Esophagus squamous epithelium (tissue), 5 donors: ENCODE data around the gene RBFOX1. TPM values are rescaled to one million over a fixed set of nuclear protein-coding genes. Genes with fewer than 3 reads are reported as not detected.

Source experiments
- DNase-seq: peaks from one replicate; lab custom pipeline; 2025; lab: John Stamatoyannopoulos, UW
- H3K27ac ChIP-seq, 4 donors: fragments of 200-600 bp; sonication (generic); one replicate each; pipeline ENCODE4 v1.5.1; 2016 to 2019; ENCODE audit warnings: mild to moderate bottlenecking in 1 of 4
- H3K27me3 ChIP-seq, 4 donors: fragments of 200-600 bp; sonication (generic); 1 replicate in 3 of 4; 2 replicates in 1 of 4; pipeline versions ENCODE4 v1.5.1 to v1.6.0; 2017 to 2021; ENCODE audit warnings: antibody characterized with exemption in 1 of 4
- H3K36me3 ChIP-seq, 3 donors: fragments of 200-600 bp; sonication (generic); one replicate each; pipeline ENCODE4 v1.5.1; 2016 to 2019
- H3K4me1 ChIP-seq, 3 donors: fragments of 200-600 bp; sonication (generic); one replicate each; pipeline ENCODE4 v1.5.1; 2017 to 2019
- H3K4me3 ChIP-seq, 4 donors: fragments of 200-600 bp; sonication (generic); 1 replicate in 3 of 4; 2 replicates in 1 of 4; pipeline ENCODE4 v1.5.1; 2016 to 2019; ENCODE audit warnings: mild to moderate bottlenecking in 2 of 4, moderate library complexity in 1 of 4
- H3K9me3 ChIP-seq, 3 donors: fragments of 200-600 bp; sonication (generic); one replicate each; pipeline ENCODE4 v1.5.1; 2016 to 2019
- POLR2A ChIP-seq, 4 donors: fragments of 450-650 bp; IDR thresholded peaks; one replicate each; pipeline ENCODE4 v1.6.1; 2017; ENCODE audit warnings: antibody characterized with exemption in 4 of 4, mild to moderate bottlenecking in 4 of 4, moderate library complexity in 3 of 4
- WGBS, 2 donors: methylation state at CpG; one replicate each; pipeline ENCODE4 v1.1.5; 2018; 5-methylcytosine and 5-hydroxymethylcytosine counted together
- intact Hi-C: fragments of 100-400 bp; cut with DNase I; formaldehyde crosslinking; loops from one replicate; pipeline ENCODE4 v1.15.0; 2022
- total RNA-seq, 4 donors: library from RNA; depleted of rRNA; stranded (reverse); fragments of >200 nt; gene quantifications; one replicate each; pipeline ENCODE4 v1.1.0, GENCODE V29; 2016
- TF ChIP-seq, protein P1 (sequence below), 6 experiments: fragments of 450-650 bp in 4 of 6; fragments of 200-600 bp in 2 of 6; sonication (generic) in 2 of 6; IDR thresholded peaks; one replicate each; pipeline ENCODE4 v1.5.1; 2016 to 2019; ENCODE audit warnings: antibody characterized with exemption in 6 of 6, mild to moderate bottlenecking in 4 of 6, moderate library complexity in 4 of 6
- donor health status: DM: yes; HTN: yes; CAD: no.

Gene RBFOX1
- total RNA-seq, 4 donors from 2014 or later, result not detected

DNA sequence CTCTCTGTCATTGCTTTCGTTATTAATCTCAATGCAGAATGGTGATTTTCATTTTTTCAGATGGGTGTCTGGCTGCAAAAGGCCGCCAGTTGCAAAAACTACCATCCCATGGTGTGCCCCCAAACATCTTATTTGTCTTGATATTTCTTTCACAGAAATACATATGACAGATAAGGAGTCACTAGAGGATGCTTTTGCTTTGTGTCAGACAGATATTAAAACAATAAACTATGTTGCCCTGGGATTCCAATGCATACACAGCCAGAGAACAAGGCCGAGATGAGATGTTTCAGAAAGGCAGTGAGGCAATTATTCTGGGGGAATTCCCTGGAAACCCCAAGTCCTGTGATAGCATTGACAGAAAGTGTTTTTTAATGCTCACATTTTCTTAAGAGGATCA lies 307.7 kb downstream of the RBFOX1 start:
- peaks cover 0 to 6% (median 0%) of the 10 kb centered on the region in 3 donors for H3K4me1 ChIP-seq
- no peak overlapping the region for H3K27ac ChIP-seq
- intact Hi-C loops, result no loop called here
- 34 to 66% methylated on average over 3 of the region's 3 CpGs for WGBS, 2 donors
- H3K9me3 ChIP-seq, result no peaks in the 10 kb centered on the region
- H3K27me3 ChIP-seq, result no peaks in the 10 kb centered on the region
- DNase-seq, result no peak
- TF ChIP-seq POLR2A (IDR thresholded peaks at IDR 0.05), result no peak
- TF ChIP-seq, protein P1, sequence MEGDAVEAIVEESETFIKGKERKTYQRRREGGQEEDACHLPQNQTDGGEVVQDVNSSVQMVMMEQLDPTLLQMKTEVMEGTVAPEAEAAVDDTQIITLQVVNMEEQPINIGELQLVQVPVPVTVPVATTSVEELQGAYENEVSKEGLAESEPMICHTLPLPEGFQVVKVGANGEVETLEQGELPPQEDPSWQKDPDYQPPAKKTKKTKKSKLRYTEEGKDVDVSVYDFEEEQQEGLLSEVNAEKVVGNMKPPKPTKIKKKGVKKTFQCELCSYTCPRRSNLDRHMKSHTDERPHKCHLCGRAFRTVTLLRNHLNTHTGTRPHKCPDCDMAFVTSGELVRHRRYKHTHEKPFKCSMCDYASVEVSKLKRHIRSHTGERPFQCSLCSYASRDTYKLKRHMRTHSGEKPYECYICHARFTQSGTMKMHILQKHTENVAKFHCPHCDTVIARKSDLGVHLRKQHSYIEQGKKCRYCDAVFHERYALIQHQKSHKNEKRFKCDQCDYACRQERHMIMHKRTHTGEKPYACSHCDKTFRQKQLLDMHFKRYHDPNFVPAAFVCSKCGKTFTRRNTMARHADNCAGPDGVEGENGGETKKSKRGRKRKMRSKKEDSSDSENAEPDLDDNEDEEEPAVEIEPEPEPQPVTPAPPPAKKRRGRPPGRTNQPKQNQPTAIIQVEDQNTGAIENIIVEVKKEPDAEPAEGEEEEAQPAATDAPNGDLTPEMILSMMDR (IDR thresholded peaks at IDR 0.05), result no peak
- no peaks in the 10 kb centered on the region for H3K36me3 ChIP-seq
- no peak overlapping the region for H3K4me3 ChIP-seq

DNA sequence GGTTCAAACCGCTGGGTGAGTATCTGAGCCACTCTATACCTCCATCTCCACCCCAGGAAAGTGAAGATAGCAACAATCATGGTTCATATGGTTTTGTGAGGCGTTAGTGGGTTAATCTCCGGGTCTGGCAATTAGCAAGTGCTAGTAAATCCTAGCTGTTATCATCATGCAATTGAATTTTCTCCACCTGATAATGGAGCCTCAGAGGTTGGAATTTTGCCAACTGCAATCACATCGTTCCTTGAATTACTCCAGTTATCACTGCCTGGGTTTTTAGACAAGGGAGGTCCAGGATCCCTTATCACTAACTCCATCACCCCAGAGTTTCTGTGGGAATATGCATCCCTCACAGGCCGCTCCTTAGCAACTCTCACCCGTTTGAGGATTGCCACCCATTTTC lies 311.5 kb downstream of the RBFOX1 start:
- 58 to 63% methylated on average over 6 of the region's 6 CpGs for whole genome bisulfite sequencing, 2 donors
- peaks cover 0 to 6% (median 0%) of the 10 kb centered on the region in 3 donors for H3K4me1 ChIP-seq
- intact Hi-C loops, result no loop called here

DNA sequence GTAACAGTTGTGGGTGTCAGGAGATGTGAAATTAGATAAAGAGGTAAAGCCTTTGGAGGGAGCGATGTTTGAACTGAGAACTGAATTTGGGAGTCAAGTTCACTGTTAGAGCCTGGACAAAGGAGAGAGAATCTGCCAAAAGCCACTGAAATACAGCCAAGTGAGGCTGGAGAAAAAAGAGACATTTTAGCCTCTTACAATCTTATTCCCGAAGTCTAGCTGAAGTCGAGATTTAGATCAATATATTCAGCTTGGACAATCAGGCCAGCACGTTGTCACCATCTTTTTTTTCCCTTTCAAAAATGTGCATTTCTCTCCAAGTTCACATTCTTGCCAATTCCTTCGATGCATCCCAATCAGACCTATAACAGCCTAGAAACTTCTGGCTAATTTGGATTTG lies 312.2 kb downstream of the RBFOX1 start:
- no peak overlapping the region for H3K27ac ChIP-seq
- H3K4me1 ChIP-seq, result peaks cover 0 to 6% (median 0%) of the 10 kb centered on the region in 3 donors
- WGBS, 2 donors, result 64 to 78% methylated on average over 5 of the region's 5 CpGs
- no peaks in the 10 kb centered on the region for H3K9me3 ChIP-seq
- TF ChIP-seq POLR2A (IDR thresholded peaks at IDR 0.05), result no peak
- TF ChIP-seq, protein P1 (IDR thresholded peaks at IDR 0.05), result no peak
- H3K4me3 ChIP-seq, result no peak overlapping the region
- intact Hi-C loops, result no loop called here
- H3K27me3 ChIP-seq, result no peaks in the 10 kb centered on the region
- DNase-seq, result no peak
- no peaks in the 10 kb centered on the region for H3K36me3 ChIP-seq

More for the DNA sequence above, 311.5 kb downstream of the RBFOX1 start:
- TF ChIP-seq, protein P1 (IDR thresholded peaks at IDR 0.05), result no peak
- TF ChIP-seq POLR2A (IDR thresholded peaks at IDR 0.05), result no peak
- Histone ChIP-seq H3K27ac (no peak overlapping the region), H3K9me3 (no peaks in the 10 kb centered on the region), H3K27me3 (no peaks in the 10 kb centered on the region), H3K4me3 (no peak overlapping the region), H3K36me3 (no peaks in the 10 kb centered on the region)
- DNase-seq, result no peak

DNA sequence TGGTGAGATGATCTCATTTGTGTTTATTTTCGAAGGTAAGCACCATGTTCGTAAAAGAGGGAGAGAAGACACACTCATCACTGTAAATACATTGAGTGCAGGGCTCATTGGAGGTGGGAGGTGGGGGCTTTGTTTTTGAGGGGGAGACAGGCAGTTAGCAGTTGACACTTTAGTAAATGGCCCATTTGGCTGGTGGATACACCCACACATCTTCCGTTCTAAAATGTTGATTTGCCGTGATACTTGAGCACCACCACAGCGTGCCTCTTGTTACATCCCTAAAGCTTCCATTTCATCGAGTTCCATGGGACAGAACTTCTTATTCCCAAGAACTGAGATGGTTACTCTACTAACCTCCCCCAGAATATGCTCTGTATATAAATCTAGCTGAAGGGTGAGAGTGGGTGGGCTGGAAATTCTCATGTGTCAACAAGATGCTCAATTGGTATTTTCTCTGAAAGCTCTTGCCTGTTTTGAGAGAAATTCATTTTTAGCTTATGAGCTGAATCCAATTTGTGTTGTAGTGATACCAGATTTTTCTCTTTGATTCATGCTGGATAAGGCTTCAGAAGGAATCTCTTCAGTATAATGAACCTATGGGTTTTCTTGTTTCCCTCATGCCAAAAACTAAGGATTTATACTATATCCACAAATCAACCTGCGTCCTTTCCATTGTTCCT lies 314.3 kb downstream of the RBFOX1 start:
- H3K4me3 ChIP-seq, result no peak overlapping the region
- intact Hi-C loops, result no loop called here
- no peaks in the 10 kb centered on the region for H3K36me3 ChIP-seq
- no peak for TF ChIP-seq POLR2A (IDR thresholded peaks at IDR 0.05)
- TF ChIP-seq, protein P1 (IDR thresholded peaks at IDR 0.05), result no peak
- 76 to 77% methylated on average over 7 of the region's 7 CpGs for WGBS, 2 donors
- H3K4me1 ChIP-seq, result peaks cover 0 to 6% (median 0%) of the 10 kb centered on the region in 3 donors
- H3K9me3 ChIP-seq, result no peaks in the 10 kb centered on the region
- DNase-seq, result no peak
- H3K27ac ChIP-seq, result no peak overlapping the region
- no peaks in the 10 kb centered on the region for H3K27me3 ChIP-seq

DNA sequence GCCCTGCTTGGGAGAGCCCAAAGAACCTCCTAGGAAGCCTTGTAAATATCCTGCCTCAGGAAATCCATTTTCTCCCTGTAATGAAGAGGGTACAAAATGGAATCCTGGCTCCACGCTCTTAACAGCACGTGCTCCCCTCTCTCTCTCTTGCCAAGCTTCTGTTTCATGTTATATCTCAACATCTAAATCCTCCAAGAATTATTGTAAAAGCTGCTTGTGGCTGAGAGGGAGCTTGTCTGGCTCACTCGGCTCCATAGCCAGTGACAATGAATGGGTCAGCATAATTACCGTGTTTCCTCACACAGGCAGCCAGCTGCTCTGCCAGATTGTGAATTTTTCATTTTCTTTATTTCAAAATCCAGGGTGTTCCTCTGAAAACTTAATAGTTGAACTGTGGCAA lies 317.8 kb downstream of the RBFOX1 start:
- intact Hi-C loops, result no loop called here
- H3K36me3 ChIP-seq, result no peaks in the 10 kb centered on the region
- no peak overlapping the region for H3K27ac ChIP-seq
- DNase-seq, result no peak
- no peak for TF ChIP-seq POLR2A (IDR thresholded peaks at IDR 0.05)
- H3K4me1 ChIP-seq, result no peaks in the 10 kb centered on the region
- no peak overlapping the region for H3K4me3 ChIP-seq
- H3K27me3 ChIP-seq, result no peaks in the 10 kb centered on the region
- no peaks in the 10 kb centered on the region for H3K9me3 ChIP-seq
- WGBS, 2 donors, result 55 to 75% methylated on average over 4 of the region's 4 CpGs
